GM21528 (cell line): ENCODE results near the gene FAM53B.

Source experiments
- ATAC-seq: cut with Tn5 transposase; IDR thresholded peaks from one replicate; pipeline ENCODE4 v1.9.1; 2021; ENCODE audit warnings: mild to moderate bottlenecking, moderate library complexity; ENCODE audit not compliant: unreplicated experiment, low FRiP score

The FAM53B gene

DNA sequence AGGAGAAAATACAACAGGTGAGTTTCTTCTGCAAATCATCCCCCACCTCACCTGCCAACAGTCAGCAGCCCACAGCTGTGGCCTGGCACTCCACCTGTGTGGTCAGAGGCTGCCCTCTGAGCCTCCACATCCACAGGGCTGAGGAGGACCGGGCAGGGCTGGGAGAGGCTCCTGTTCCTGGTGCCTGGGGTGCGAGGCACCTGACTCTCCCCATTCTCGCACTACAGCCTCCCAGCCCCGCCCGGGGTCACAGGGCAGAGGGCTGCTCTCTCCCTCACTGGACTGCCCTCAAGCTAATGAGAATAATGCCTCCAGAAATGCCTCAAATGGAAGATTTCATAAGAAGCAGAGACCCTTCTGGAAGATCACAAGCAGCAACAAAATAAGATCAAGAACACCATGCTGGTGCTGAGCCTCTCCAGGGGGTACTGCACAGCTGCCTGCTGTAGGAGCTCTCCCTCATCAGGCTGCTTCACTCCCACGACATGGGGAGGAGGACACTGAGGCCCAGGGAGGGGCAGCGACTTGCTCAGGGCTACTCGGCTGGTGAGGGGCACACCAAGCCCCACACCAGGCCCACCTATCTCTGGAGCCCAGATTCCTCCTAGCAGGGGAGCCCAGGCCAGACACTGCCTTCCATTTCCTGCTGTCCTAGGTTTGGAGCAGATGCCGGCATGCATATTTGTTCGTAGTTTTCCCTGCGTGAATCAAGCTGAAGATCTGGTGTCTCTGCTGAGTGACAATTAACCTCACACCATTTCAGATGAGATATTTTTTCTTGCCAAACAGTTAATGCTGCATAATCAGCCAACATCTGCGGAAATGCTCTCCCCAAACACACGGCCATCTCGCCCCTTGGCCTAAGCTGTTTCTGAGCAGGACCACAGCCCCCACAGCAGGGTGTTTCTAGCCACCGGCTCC lies 76.5 kb downstream of the FAM53B start:
- no peak for ATAC-seq

DNA sequence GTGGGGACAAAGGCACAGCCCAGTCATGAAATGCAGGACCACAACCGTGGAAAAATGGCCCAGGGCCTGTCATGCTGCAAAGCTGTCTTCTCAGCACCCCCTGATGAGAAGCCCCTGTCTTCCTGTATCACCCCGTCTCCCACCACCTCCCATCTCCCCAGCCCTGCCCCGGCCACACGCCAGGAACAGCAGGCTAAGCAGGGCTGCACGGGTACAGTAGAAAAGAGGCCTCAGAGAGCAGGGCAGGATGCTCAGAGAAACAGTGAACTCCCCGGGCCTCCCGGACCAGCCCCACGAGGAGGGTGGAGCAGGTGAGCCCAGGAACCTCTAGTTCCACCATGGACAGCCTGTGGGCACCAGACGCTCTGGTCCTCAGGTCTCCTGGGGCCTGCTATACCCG lies 77.7 kb downstream of the FAM53B start:
- no peak for ATAC-seq

DNA sequence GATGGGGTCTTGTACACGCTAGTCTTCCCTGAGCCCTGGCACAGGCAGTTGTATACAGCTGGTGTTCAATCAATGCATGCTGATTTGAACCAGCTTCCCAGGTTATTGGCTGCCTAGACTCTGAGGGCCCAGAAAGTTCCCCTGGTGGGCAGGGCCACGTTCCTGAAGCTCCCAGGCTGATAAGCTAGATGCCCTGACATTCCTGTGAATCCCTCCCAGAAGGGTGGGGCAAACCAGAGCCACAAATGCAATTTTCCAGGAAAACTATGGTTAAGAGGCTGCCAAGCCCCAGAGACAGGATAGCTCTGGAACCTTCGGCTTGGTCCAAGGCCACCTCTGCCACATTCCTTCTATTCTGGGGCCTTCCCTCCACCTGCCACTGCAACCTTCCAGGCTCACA lies 78.2 kb downstream of the FAM53B start:
- ATAC-seq = no peak

DNA sequence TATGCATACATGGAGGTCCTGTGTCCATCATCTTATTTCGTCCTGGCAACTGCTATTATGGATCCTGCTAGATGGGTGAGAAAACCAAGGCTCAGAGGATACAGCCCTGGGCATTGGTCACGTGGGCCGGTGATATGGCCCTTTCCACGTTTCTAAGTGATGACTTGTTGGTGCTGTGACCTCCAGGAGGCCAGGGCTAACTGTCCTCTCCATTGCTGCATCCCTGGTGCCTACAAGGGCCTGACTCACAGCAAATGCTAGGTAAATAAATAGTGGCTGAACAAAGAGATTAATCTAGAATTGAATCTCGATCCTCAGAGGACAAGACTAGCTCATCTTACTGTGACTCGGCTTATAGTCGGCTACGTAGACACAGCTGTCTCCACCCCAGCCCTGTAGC lies 78.6 kb downstream of the FAM53B start:
- ATAC-seq = no peak

DNA sequence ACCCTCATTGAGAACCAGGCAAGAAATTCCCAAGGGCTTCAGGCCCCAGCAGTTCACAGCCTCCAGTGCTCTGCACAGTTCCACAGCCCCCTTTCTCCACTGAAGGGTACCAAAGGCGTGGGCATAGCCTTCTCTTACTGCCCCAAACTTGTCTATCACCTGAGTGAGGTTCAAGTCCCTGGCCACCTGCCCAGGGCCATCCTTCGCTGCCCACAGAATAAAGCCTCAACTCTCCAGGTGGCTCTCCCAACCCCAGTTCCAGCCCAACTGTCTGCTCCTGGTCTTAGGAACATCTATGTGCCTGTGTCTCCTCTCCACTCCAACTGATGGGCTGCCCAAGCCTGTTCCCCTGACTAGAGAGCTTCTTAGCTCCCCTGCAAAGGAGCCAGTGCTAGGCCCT lies 79.1 kb downstream of the FAM53B start:
- ATAC-seq = no peak

DNA sequence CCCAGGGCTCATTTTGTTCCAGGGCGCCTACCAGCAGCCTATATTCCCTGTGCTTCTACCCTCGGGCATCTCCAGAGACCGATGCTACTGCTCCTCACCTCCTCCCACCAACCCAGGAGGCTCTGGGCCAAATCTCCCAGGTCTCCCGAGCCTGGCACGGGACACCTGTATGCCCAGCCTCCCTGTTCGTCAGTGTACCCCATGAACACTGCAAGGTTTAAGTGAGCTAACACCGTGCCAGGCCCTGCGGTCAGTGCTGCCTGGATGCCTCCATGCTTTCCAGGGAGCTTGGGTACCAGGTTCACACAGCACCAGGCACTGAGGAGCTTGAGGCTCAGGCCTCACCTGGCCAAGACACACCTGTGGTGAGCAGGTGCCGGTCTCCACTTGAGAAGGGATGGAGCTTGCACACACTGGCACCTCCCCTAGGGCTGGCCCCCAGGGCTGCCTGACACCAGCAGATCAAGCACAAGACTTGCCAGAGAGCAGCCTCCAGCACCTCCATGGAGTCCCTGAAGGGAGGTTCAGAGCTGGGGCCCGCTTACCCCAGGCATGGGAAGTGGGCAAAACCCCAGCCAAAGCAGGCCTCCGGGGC lies 80.3 kb downstream of the FAM53B start:
- ATAC-seq = no peak

DNA sequence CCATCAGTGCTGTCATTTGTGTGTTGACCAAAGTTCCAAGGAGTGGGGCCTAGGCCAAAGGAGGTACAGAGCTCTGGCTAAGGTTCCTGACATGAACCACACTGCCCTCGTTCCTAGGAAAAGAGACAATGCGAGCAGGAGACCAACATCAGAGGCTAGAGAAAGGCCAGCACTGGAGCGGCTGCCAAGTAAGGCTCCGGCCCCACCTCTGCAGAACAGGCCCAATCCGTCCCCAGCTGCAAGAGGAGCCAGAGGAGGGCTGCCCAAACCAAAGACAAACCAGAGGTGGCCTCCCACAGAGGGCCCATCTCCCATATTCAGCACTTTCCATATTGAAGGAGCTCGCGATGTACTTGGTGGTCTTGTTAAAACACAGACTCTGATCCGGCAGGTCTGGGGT lies 81.0 kb downstream of the FAM53B start:
- ATAC-seq = no peak

DNA sequence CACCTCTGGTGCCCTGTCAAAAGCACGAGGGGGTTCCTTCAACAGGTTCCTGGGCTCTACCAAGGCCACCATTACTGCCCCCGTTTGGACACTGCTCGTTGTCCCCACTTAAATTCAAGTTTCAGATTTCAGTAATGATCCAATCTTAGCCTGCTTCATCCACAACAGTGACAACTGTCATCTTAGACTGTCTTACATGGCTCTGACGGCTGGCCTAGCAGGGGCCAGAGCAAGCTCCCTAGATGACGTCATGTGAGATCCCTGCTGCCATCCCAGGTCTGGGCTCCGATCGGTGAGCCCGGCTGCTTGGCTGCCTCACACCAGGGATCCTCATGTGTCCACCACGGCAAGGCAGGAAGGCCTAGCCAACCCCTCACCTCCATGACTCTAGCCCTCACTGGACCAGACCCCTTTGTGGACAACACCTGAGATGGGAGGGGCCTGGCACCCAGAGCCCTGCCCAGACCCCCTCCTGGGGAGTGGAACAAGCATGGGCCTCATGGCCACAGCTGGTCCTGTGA lies 82.5 kb downstream of the FAM53B start:
- ATAC-seq = no peak

DNA sequence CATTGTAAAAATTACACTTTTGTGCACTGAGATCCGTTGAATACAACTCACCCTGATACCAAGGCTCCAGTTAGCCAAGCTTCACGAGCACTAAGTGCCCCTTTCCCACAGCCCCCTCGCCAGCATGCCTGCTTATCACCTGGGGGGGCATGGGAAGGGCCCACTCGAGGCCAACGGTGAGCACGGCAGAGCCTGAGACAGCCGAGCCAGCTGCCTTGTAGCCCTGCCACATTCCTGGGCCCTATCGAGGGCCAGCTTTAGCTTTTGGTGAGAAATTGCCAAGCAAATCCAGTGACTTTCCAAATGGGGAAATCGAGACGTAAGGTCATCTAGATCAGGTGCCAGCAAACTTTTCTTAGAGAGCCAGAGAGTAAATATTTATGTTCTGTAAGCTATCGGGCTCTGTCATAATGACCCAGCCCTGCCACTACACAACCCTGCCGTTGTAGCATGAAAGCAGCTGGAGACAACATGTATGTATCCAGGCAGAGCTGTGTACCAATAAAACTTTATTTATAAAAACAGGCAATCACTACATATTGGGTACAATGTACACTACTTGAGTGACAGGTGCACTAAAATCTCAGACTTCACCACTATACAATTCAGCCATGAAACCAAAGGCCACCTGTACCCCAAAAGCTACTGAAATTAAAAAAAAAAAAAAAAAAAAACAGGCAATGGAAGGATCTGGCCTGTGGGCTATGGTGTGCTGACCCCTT lies 83.6 kb downstream of the FAM53B start:
- no peak for ATAC-seq

DNA sequence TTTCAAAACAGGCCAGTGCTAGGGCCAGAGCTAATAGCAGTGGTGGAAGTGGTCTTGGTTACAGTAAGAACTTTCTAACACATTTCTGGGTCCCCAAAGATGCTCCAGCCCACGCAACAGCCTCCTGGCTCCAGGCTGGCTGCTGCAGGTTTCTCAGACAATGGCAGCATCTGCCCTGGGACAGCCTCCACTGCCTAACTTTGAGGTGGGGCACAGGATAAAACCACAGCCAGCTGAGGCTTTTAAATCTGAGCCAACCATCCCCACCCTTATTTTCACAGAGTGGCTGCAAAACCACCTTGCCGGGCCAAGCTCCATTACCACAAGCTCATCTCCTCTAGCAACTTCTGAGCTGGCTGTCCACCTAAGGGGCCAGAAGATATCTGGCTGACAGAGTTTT lies 84.8 kb downstream of the FAM53B start:
- no peak for ATAC-seq

DNA sequence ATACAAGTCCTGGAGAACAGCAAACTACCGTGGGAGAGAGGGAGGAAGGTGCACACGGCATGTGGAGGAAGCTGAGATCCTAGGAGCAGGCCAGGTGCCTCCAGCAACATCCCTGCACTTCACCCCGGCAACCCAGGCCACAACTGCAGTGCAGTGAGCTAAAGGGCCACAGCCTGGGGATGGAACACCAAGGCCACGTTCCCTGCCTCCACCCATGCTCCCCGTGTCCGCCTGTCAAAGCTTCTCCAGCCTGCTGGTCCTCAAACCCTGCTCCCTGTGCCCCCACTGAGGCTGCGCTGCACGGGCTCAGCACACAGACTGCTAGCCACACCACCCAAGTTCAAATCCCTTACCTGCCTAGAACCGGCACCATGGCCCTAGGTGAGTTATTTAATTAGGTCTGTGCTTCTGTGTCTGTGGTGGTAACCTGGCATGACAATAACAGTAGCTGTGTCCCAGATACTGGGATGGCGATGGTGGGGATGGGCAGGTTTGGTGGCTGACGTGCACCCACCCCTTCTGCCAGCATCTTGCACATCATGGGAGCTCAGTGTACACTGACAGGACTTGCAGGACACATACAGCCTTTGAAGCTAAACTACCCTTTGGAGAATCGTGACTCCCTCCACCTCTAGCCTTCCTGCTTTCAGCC lies 85.5 kb downstream of the FAM53B start:
- ATAC-seq = no peak

DNA sequence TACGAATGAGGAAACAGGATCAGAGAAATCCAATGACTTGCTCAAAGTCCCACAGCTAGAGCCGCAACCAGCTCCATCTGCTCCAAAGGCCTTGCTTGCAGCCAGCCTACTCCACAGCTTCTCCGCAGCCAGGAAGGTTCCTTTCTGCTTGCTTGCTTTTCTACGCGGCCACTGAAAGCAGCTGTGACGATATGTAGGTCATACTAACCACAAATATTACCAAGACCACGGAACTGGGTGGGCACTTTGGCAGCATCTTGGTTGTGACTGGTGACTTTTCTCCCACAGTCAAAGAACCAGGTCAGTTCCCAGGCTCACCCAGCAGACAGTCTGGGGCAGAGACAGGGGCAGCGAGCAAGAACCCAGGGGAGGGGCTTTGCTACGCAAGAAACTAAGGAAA lies 86.4 kb downstream of the FAM53B start:
- no peak for ATAC-seq

DNA sequence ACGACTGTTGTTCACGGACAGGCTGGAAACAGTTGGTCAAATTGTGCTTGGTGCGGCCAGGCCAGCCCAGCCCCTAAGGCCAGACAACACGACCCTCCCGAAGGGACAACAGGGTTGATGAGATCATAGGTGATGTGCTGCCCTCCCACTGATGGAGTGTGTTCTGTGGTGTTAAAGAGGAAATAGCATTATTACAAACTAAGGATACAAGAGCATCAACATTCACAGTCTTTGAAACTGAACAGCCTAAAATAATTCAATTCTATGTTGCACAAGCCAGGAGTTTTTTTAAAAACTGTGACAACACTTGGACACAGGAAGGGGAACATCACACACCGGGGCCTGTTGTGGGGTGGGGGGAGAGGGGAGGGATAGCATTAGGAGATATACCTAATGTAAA lies 87.6 kb downstream of the FAM53B start:
- no peak for ATAC-seq

DNA sequence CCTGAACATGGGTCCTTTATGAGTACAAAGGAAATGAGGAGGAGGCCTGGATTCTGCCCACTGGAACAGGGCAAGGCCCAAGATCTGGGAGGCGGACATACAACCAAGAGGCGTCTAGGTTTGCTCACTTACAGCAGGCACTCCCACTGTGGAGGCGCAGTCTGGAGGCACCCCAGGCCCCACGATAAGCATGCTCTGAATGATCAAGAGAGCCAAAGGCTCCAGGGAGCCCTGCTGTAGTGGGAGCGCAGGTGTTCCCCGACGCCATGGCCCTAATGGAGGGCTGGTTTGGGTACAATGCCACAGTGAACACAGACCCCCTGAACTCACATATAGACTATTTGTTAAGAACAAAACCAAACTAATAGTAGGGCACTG lies 88.1 kb downstream of the FAM53B start:
- ATAC-seq = no peak

DNA sequence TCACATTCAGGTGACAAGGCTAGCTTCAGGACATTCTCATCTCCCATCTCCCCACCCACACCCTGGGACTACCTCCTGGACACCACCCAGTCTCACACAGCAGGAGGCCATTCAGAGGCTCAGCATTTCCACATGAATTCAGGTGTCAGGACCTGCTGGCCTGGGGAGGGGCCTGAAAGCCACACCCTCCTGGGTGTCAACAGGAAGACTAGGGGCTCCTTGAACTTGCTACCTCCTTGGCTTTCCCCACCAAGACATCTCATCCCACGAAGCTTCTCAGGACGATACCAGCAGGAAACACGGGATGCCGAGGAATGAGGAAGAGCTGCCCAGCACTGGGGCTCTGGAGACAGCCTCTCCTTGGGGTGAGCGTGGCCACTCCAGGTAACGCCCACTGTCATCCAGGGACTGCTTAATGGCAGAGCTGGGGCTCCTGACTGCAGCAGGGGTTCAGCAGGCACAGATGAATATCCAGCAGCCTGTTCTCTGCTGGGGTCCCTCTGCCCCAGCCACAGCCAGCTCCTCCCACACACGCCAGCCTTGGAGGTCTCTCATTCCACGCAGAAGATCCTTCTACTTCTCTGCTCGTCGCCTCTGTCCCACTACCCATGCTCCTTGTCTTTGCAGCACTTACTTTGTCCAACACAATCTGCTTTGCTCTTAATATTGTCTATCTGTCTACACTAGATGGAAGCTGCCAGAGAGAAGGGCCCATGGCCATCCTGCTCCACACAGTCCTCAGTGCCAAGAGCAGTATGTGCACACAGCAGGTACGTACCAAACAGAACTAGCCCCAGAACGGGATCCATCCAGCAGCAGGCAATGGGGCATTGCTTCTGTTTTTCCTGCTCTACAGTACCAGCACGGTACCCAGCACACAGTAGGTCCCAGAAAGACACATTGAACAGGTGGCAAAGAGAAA lies 88.7 kb downstream of the FAM53B start:
- ATAC-seq = no peak

DNA sequence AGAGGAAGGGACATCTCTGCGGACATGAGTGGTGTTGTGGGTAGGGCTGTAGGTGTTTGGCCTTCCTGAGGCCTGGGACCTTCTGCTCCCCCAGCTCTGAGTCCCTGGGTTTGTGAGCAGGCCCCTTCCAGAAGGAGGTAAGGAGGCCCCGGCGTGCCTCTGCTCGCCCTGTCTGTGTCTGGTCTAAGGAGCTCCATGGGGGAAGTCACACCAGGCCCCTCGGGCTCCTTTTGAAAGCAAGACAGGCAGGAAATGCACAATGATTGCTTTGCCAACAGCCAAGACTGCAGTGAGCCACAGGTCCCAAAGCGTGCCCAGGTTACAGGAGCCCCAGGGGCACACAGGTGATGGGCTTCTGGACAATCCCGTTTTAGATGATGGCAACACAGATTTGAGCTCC lies 89.5 kb downstream of the FAM53B start:
- no peak for ATAC-seq

DNA sequence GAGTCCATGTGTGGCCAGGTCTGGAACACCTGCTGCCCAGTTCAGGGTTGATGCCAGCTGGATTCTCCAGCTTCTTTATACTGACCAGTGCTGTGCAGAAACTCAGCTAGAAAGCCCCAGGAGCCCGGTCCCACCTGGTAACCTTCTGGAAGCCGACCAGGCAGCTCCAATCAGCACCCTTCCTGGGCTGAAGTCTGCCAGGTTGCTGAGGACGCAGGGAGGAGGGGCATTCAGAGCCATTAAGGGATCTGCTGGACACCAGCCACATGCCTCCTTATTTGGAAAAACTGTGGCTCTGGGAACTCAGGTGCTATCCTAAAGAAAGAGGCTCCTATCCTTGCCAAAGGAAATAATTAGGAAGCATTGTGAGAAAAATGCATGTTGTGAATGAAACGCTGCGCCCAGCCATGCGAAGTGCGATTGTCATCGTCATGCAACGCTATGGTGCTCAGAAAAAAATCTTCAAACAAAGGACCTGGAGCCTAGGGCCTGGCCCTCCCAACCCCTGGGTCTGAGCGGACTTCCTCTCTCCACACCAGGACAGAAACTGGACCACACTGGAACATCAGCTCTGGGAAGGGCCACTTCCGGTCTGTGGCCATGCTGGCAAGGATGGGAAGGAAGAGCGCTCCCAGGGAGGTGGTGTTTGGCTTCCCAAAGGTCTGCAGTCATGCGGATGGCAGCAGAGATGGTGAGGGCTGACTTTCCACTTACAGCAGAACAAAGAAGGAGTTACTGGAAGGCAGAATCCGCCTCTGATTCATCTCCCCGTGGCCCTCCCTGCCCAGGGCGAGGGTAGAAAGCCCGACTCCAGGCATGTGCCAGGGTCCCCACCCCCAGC lies 90.1 kb downstream of the FAM53B start:
- ATAC-seq = no peak

DNA sequence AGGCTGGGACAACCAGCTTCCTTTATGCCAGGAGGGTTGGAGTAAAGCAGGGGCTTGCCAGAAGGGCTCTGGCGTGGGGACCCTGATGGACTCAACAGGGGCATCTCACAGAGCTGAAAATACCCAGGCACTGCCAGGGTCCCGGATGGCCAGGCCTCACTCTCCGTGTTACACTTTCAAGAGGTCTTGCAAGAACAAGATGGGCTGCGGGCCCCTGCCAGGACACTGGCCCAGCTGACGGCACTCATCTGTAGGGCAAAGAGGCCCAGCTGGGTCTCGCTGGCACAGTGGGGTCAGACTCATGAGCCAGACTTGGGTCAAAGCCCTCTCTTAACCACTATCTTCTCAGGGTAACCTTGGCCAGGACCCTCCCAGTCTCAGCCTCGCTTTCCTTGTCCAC lies 90.9 kb downstream of the FAM53B start:
- no peak for ATAC-seq

DNA sequence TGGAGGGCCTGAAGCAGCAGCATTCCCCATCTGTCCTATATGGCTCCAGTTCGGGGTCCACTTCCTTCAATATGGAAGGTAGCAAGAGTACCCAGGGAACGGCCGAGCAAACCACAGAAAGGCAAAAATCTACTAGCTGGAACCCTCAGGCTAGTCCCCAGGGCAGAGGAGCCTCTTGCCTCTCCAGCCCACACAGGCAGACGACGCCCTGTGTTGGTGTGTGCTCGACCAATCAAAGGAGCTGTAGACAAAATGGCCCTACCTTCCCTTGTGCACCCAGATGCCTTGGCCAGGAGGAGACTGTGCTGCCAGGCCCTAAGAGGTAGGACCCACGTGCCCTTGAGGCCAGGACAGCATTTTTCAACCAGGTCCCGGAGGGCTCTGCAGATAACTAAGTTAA lies 91.5 kb downstream of the FAM53B start:
- ATAC-seq = no peak
